Bronchial epithelial cell (primary cell): Measurements from ENCODE around the gene CRYBB1. TPM values are rescaled to one million over a fixed set of nuclear protein-coding genes. Genes with fewer than 3 reads are reported as not detected.

Source experiments
- DNase-seq: peaks from one replicate; pipeline ENCODE4 v3.0.0-alpha.2; 2010; ENCODE audit warnings: low read depth
- FAIRE-seq: peaks from 2 replicates; lab custom pipeline; 2011; peaks lifted over from hg19 to GRCh38; lab: Jason Lieb, UNC
- H3K27me3 ChIP-seq: 2 replicates; pipeline ENCODE4 v1.5.1; 2011; ENCODE audit warnings: low read length; ENCODE audit not compliant: control insufficient read depth, insufficient read depth
- H3K36me3 ChIP-seq: 2 replicates; pipeline ENCODE4 v1.5.1; 2011; ENCODE audit warnings: low read length; ENCODE audit not compliant: control insufficient read depth, insufficient read depth
- H3K4me3 ChIP-seq: 2 replicates; pipeline ENCODE4 v1.5.1; 2011; ENCODE audit warnings: mild to moderate bottlenecking, low read depth, low read length, control low read depth
- CTCF ChIP-seq: IDR thresholded peaks from 2 replicates; pipeline ENCODE4 v1.5.1; 2011; ENCODE audit warnings: mild to moderate bottlenecking, moderate library complexity, low read length, control low read depth, inconsistent platforms; ENCODE audit not compliant: insufficient read depth, severe bottlenecking
- total RNA-seq: library from RNA; depleted of rRNA; stranded (reverse); fragments of >200 nt; gene quantifications from 2 replicates; pipeline ENCODE4 v1.2.1, GENCODE V29; 2014

The CRYBB1 gene
- total RNA-seq, 1 donor from 2014 or later = not detected

- Histone ChIP-seq H3K36me3 (no peaks in the 10 kb centered on the region), H3K4me3 (no peak within 1 kb of the TSS), H3K27me3 (no peaks in the 10 kb centered on the region)
- TF ChIP-seq CTCF = no peak
- FAIRE-seq = no peak
- no peak for DNase-seq
These were observed 3.8 kb upstream of the CRYBB1 start, which contains the start of gene CRYBA4 for GRCh38 chr22:26621663-26622062. Gene CRYBA4, plus strand, starts transcription at chr22:26621963. Its CDS starts 634 bp downstream, at chr22:26622597.

- DNase-seq = no peak
These were observed 2.4 kb upstream of the CRYBB1 start for GRCh38 chr22:26620197-26620596.

GRCh38 chr22:26619510-26619909, 1.7 kb upstream of the CRYBB1 start:
- H3K36me3 ChIP-seq = no peaks in the 10 kb centered on the region
- DNase-seq = no peak
- no peak for FAIRE-seq
- H3K4me3 ChIP-seq = no peak overlapping the region
- H3K27me3 ChIP-seq = peaks cover 2% of the 10 kb centered on the region
- no peak for TF ChIP-seq CTCF

More at GRCh38 chr22:26620197-26620596, 2.4 kb upstream of the CRYBB1 start:
- H3K27me3 ChIP-seq = no peaks in the 10 kb centered on the region
- no peak overlapping the region for H3K4me3 ChIP-seq
- H3K36me3 ChIP-seq = no peaks in the 10 kb centered on the region
- FAIRE-seq = no peak
- no peak for TF ChIP-seq CTCF

GRCh38 chr22:26618455-26618854, 628 bp upstream of the CRYBB1 start:
- H3K36me3 ChIP-seq = no peaks in the 10 kb centered on the region
- no peak for TF ChIP-seq CTCF
- H3K4me3 ChIP-seq = no peak overlapping the region
- no peak for DNase-seq
- peaks cover 2% of the 10 kb centered on the region for H3K27me3 ChIP-seq
- FAIRE-seq = no peak

- Histone ChIP-seq H3K4me3 (no peak overlapping the region), H3K36me3 (no peaks in the 10 kb centered on the region), H3K27me3 (peaks cover 2% of the 10 kb centered on the region)
- no peak for TF ChIP-seq CTCF
- no peak for DNase-seq
- no peak for FAIRE-seq
These were observed 1.2 kb downstream of the CRYBB1 start for GRCh38 chr22:26616650-26617049.

GRCh38 chr22:26615830-26616435, 1.9 kb downstream of the CRYBB1 start:
- peaks cover 2% of the 10 kb centered on the region for H3K27me3 ChIP-seq
- H3K36me3 ChIP-seq = no peaks in the 10 kb centered on the region
- TF ChIP-seq CTCF = no peak
- no peak overlapping the region for H3K4me3 ChIP-seq
- DNase-seq (no peak), FAIRE-seq (no peak)
